ENCODE results near the gene TSPAN16.

TSPAN16 gene

DNA sequence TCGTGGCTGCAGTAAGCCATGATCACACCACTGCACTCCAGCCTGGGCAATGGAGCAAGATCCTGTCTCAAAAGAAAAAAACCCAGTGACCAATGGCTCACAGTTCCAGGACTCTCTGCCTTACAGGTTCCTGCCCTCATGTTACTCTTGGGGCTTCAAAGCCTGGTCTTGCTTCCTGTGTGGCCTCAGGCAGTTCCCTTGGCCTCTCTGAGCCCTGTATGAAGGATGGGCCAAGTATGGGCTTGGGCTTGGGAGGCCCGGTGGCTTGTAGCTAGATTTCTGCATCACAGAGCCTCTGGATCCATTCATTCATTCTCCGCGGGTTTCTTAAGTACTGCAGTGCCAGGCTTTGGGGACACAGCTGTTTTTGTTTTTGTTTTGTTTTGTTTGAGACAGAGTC, 780 bp upstream of the TSPAN16 start:
- no peak overlapping the region for H3K4me2 ChIP-seq (ENCODE audit: low read depth, low read length)
- H3K9ac ChIP-seq (ENCODE audit: low read length) = no peak overlapping the region
- no peak overlapping the region for H3K27ac ChIP-seq (ENCODE audit: low read length)
- no peak overlapping the region for H2AFZ ChIP-seq (ENCODE audit: low read length)
- no peaks in the 10 kb centered on the region for H3K79me2 ChIP-seq (ENCODE audit: low read length)
- H3K4me3 ChIP-seq (ENCODE audit: low read length) = no peak overlapping the region
- no peaks in the 10 kb centered on the region for H3F3A ChIP-seq (ENCODE audit: insufficient read depth, low read length)
- H3K9me2 ChIP-seq (replicated peaks; ENCODE audit: insufficient read depth, low read length) = no peaks in the 10 kb centered on the region
- peaks cover 4% of the 10 kb centered on the region; the same call in 1 of the 2 replicates for H3K4me1 ChIP-seq (ENCODE audit: low read length)
- peaks cover 84% of the 10 kb centered on the region for H3K27me3 ChIP-seq (replicated peaks; ENCODE audit: insufficient read depth, low read length)
- no peak for TF ChIP-seq CTCF (IDR thresholded peaks at IDR 0.05; ENCODE audit: low read length)
- TF ChIP-seq EZH2phosphoT487 (IDR thresholded peaks at IDR 0.05; ENCODE audit: low read length) = no peak
- no peak for DNase-seq
- no peaks in the 10 kb centered on the region for H4K20me1 ChIP-seq (ENCODE audit: insufficient read depth, low read length)
- no peaks in the 10 kb centered on the region for H3K36me3 ChIP-seq (replicated peaks; ENCODE audit: insufficient read depth, low read length)
- H3K9me3 ChIP-seq (replicated peaks; ENCODE audit: insufficient read depth, low read length) = no peaks in the 10 kb centered on the region

DNA sequence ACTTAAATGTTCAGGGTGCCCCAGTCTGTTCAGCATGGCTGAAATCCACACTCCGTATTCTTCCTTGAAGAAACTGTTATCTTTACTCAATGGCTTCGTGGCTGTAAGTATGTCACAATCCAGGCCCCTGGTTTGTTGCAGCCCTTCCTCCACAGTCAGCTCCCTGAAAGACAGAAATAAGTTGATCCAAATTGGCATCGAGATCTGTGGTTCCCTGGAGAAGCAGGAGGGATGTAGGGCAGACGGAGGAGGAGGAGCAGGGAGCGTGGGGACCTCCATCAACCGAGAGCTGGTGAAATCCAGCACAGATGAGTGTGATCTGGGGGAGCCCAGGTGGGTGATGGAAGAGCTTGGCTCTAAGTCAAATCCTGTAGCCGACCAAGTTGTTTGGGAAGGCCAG, 304 bp downstream of the TSPAN16 start:
- Histone ChIP-seq H3K79me2 (ENCODE audit: low read length) (no peaks in the 10 kb centered on the region), H3K9ac (ENCODE audit: low read length) (no peak overlapping the region), H3K9me2 (replicated peaks; ENCODE audit: insufficient read depth, low read length) (no peaks in the 10 kb centered on the region), H3K9me3 (replicated peaks; ENCODE audit: insufficient read depth, low read length) (no peaks in the 10 kb centered on the region), H3K27me3 (replicated peaks; ENCODE audit: insufficient read depth, low read length) (peaks cover 84% of the 10 kb centered on the region), H3K36me3 (replicated peaks; ENCODE audit: insufficient read depth, low read length) (no peaks in the 10 kb centered on the region), H3K4me3 (ENCODE audit: low read length) (no peak overlapping the region), H3K27ac (ENCODE audit: low read length) (no peak overlapping the region), H3K4me1 (ENCODE audit: low read length) (peaks cover 4% of the 10 kb centered on the region; the same call in 1 of the 2 replicates), H2AFZ (ENCODE audit: low read length) (no peak overlapping the region), H3K4me2 (ENCODE audit: low read depth, low read length) (no peak overlapping the region), H4K20me1 (ENCODE audit: insufficient read depth, low read length) (no peaks in the 10 kb centered on the region), H3F3A (ENCODE audit: insufficient read depth, low read length) (no peaks in the 10 kb centered on the region)
- TF ChIP-seq EZH2 (optimal IDR thresholded peaks at IDR 0.05; ENCODE audit: low read depth, low read length) (no peak), EZH2phosphoT487 (IDR thresholded peaks at IDR 0.05; ENCODE audit: low read length) (no peak), CTCF (IDR thresholded peaks at IDR 0.05; ENCODE audit: low read length) (no peak)
- DNase-seq = no peak

- TF ChIP-seq EZH2phosphoT487 (IDR thresholded peaks at IDR 0.05; ENCODE audit: low read length) (no peak), EZH2 (optimal IDR thresholded peaks at IDR 0.05; ENCODE audit: low read depth, low read length) (no peak), CTCF (IDR thresholded peaks at IDR 0.05; ENCODE audit: low read length) (no peak)
- Histone ChIP-seq H2AFZ (ENCODE audit: low read length) (no peak overlapping the region), H3K27me3 (replicated peaks; ENCODE audit: insufficient read depth, low read length) (peaks cover 76% of the 10 kb centered on the region)
Measured at GRCh38 chr19:11299946-11300810, 4.2 kb downstream of the TSPAN16 start.

More at GRCh38 chr19:11299946-11300810, 4.2 kb downstream of the TSPAN16 start:
- Histone ChIP-seq H3K4me1 (ENCODE audit: low read length) (no peaks in the 10 kb centered on the region), H3F3A (ENCODE audit: insufficient read depth, low read length) (no peaks in the 10 kb centered on the region), H3K9me2 (replicated peaks; ENCODE audit: insufficient read depth, low read length) (no peaks in the 10 kb centered on the region), H3K9ac (ENCODE audit: low read length) (no peak overlapping the region), H4K20me1 (ENCODE audit: insufficient read depth, low read length) (no peaks in the 10 kb centered on the region), H3K36me3 (replicated peaks; ENCODE audit: insufficient read depth, low read length) (no peaks in the 10 kb centered on the region), H3K4me2 (ENCODE audit: low read depth, low read length) (no peak overlapping the region), H3K4me3 (ENCODE audit: low read length) (no peak overlapping the region), H3K9me3 (replicated peaks; ENCODE audit: insufficient read depth, low read length) (no peaks in the 10 kb centered on the region), H3K79me2 (ENCODE audit: low read length) (no peaks in the 10 kb centered on the region), H3K27ac (ENCODE audit: low read length) (no peak overlapping the region)
- no peak for DNase-seq

All from MM.1S (cell line).